Thyroid gland (tissue), 4 donors: Measurements from ENCODE around the gene AXL. TPM values are rescaled to one million over a fixed set of nuclear protein-coding genes. Genes with fewer than 3 reads are reported as not detected.
"Not testable (repeated sequence)": the region's sequence is repeated elsewhere in the genome, so short reads cannot be mapped to it uniquely, and the experiment has no call there.

ENCODE experiments used
- DNase-seq, 2 donors: peaks; one replicate each; pipeline ENCODE4 v3.0.0-alpha.2; 2019
- H3K27ac ChIP-seq, 3 donors: fragments of 200-600 bp; sonication (generic); 1 replicate in 2 of 3; 2 replicates in 1 of 3; pipeline ENCODE4 v1.5.1; 2016 to 2019; ENCODE audit warnings: mild to moderate bottlenecking in 1 of 3, moderate library complexity in 1 of 3
- H3K27me3 ChIP-seq: fragments of 200-600 bp; sonication (generic); one replicate; pipeline ENCODE4 v1.5.1; 2019
- H3K36me3 ChIP-seq, 2 donors: fragments of 200-600 bp; sonication (generic); one replicate each; pipeline ENCODE4 v1.5.1; 2016 to 2019
- H3K4me1 ChIP-seq, 2 donors: fragments of 200-600 bp; sonication (generic); one replicate each; pipeline ENCODE4 v1.5.1; 2017 to 2019
- H3K4me3 ChIP-seq, 3 donors: fragments of 200-600 bp; sonication (generic); replicated peaks in 1 of 3; 1 replicate in 2 of 3; 2 replicates in 1 of 3; pipeline ENCODE4 v1.5.1; 2016; ENCODE audit warnings: mild to moderate bottlenecking in 1 of 3
- H3K9me3 ChIP-seq: fragments of 200-600 bp; sonication (generic); one replicate; pipeline ENCODE4 v1.5.1; 2017
- CTCF ChIP-seq, 6 experiments: fragments of 200-600 bp in 3 of 6; fragments of 450-650 bp in 3 of 6; sonication (generic) in 3 of 6; IDR thresholded peaks; one replicate each; pipeline ENCODE4 v1.5.1; 2016 to 2019; ENCODE audit warnings: antibody characterized with exemption in 6 of 6, mild to moderate bottlenecking in 2 of 6, inconsistent platforms in 1 of 6, moderate library complexity in 1 of 6
- POLR2A ChIP-seq, 2 donors: fragments of 450-650 bp; IDR thresholded peaks; one replicate each; pipeline ENCODE4 v1.6.1; 2017; ENCODE audit warnings: antibody characterized with exemption in 2 of 2, mild to moderate bottlenecking in 2 of 2, moderate library complexity in 1 of 2
- WGBS, 2 donors: methylation state at CpG; one replicate each; pipeline ENCODE4 v1.1.5; 2017; 5-methylcytosine and 5-hydroxymethylcytosine counted together
- intact Hi-C: fragments of 100-400 bp; cut with DNase I; formaldehyde crosslinking; loops from one replicate; pipeline ENCODE4 v1.15.1; 2023
- total RNA-seq, 4 donors: library from RNA; depleted of rRNA; stranded (reverse); fragments of >200 nt; gene quantifications; one replicate each; pipeline ENCODE4 v1.2.3, GENCODE V29; 2016

The AXL gene
- 10 to 100 TPM; 17.5 to 61.3 (median 35.4) TPM for total RNA-seq

- intact Hi-C loops = no loop called here
- Histone ChIP-seq H3K9me3 (no peaks in the 10 kb centered on the region), H3K4me1 (no peaks in the 10 kb centered on the region), H3K36me3 (no peaks in the 10 kb centered on the region), H3K27ac (peak within 1 kb of the TSS; percentile 85 to 90 (median 89)), H3K27me3 (no peaks in the 10 kb centered on the region), H3K4me3 (peak within 1 kb of the TSS; percentile 24 to 40 (median 27))
- DNase-seq = peak; percentile 60 to 83
- TF ChIP-seq CTCF (IDR thresholded peaks at IDR 0.05) (no peak), POLR2A (IDR thresholded peaks at IDR 0.05) (peak in 1 of 2 donors; percentile 55)
- WGBS, 2 donors = 1 to 4% methylated on average over 19 to 25 of the region's 32 CpGs
These were observed at the start of gene AXL for GRCh38 chr19:41218615-41219507. AXL (plus strand) TSS chr19:41219223; CDS start chr19:41219393, 170 bp downstream.

- H3K4me1 ChIP-seq = peaks cover 0 to 4% of the 10 kb centered on the region in 2 donors
- H3K4me3 ChIP-seq = no peak overlapping the region
- H3K9me3 ChIP-seq = no peaks in the 10 kb centered on the region
- intact Hi-C loops = no loop called here
- 72% methylated on average over 6 of the region's 6 CpGs for WGBS, 2 donors
- H3K36me3 ChIP-seq = no peaks in the 10 kb centered on the region
- H3K27ac ChIP-seq = no peak overlapping the region
- H3K27me3 ChIP-seq = no peaks in the 10 kb centered on the region
- no peak for DNase-seq
- no peak for TF ChIP-seq CTCF (IDR thresholded peaks at IDR 0.05)
- TF ChIP-seq POLR2A (IDR thresholded peaks at IDR 0.05) = no peak
These were observed 46.5 kb upstream of the AXL start for GRCh38 chr19:41172297-41173164.

- H3K4me1 ChIP-seq = peaks cover 0 to 4% of the 10 kb centered on the region in 2 donors
- TF ChIP-seq CTCF (IDR thresholded peaks at IDR 0.05) = no peak
- no peak for TF ChIP-seq POLR2A (IDR thresholded peaks at IDR 0.05)
- H3K36me3 ChIP-seq = no peaks in the 10 kb centered on the region
- no peaks in the 10 kb centered on the region for H3K27me3 ChIP-seq
- WGBS, 2 donors = 90 to 92% methylated on average over 13 to 15 of the region's 15 CpGs
- DNase-seq = no peak
- intact Hi-C loops = no loop called here
- no peak overlapping the region for H3K27ac ChIP-seq
- H3K9me3 ChIP-seq = no peaks in the 10 kb centered on the region
- no peak overlapping the region for H3K4me3 ChIP-seq
These were observed 44.6 kb upstream of the AXL start for GRCh38 chr19:41174297-41174928.

- Histone ChIP-seq H3K27me3 (no peaks in the 10 kb centered on the region), H3K27ac (no peak overlapping the region), H3K36me3 (no peaks in the 10 kb centered on the region), H3K4me1 (peaks cover 0 to 4% of the 10 kb centered on the region in 2 donors), H3K4me3 (no peak overlapping the region), H3K9me3 (no peaks in the 10 kb centered on the region)
- no peak for TF ChIP-seq POLR2A (IDR thresholded peaks at IDR 0.05)
- no peak for TF ChIP-seq CTCF (IDR thresholded peaks at IDR 0.05)
- DNase-seq = peak; percentile 42 to 63
- intact Hi-C loops = no loop called here
- 20 to 26% methylated on average over 14 of the region's 14 CpGs for WGBS, 2 donors
These were observed 42.9 kb upstream of the AXL start for GRCh38 chr19:41175801-41176777.

- intact Hi-C loops = not testable (repeated sequence)
- no CpG with 5 or more reads among the region's 34 CpGs for WGBS, 2 donors
These were observed 38.9 kb upstream of the AXL start for GRCh38 chr19:41180173-41180572.

More at GRCh38 chr19:41180173-41180572, 38.9 kb upstream of the AXL start:
- H3K36me3 ChIP-seq, H3K4me3 ChIP-seq, DNase-seq, H3K27me3 ChIP-seq, H3K4me1 ChIP-seq, H3K27ac ChIP-seq, H3K9me3 ChIP-seq: not testable (repeated sequence)
